GM19468 (cell line): Measurements from ENCODE around the gene TIAM1.

ENCODE experiments used
- ATAC-seq: cut with Tn5 transposase; IDR thresholded peaks from one replicate; pipeline ENCODE4 v1.9.1; 2021; ENCODE audit warnings: mild to moderate bottlenecking, moderate library complexity, moderate number of reproducible peaks; ENCODE audit not compliant: unreplicated experiment; ENCODE audit errors: extremely low read depth

Gene TIAM1

DNA sequence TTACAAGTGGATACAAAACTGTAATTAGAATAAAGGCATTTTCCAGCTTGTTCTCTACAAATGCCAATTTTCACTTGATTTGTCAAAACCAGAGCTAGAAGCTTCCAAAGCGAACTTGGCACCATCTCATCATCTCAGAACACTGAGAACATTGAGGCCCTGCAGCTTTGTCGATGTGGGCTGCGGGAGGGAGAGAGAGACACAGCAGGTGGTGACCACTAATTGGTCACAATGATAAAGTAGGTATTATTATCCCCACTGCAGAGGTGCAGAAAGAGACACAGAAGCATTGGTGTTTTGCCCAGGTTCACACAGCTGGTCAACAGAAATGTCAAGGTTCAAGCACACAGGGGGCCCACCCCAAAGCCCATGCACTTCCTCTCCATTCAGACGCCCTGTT is 233.6 kb downstream of the TIAM1 start:
- ATAC-seq, result no peak

DNA sequence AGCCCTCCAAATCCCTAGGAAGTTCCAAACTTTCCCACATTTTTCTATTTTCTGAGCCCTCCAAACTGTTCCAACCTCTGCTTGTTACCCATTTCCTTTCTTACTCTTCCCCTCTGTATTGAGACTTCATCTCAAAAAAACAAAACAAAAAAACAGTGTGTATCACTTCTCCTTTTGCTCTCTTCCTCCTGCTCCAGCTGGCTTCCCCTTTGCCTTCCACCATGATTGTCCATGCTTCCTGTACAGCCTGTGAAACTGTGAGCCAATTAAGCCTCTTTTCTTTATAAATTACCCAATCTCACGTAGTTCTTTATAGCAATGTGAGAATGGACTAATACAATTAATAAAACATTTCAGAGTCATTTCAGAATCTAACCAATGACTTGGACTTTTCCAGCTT is 236.2 kb downstream of the TIAM1 start:
- ATAC-seq, result no peak

DNA sequence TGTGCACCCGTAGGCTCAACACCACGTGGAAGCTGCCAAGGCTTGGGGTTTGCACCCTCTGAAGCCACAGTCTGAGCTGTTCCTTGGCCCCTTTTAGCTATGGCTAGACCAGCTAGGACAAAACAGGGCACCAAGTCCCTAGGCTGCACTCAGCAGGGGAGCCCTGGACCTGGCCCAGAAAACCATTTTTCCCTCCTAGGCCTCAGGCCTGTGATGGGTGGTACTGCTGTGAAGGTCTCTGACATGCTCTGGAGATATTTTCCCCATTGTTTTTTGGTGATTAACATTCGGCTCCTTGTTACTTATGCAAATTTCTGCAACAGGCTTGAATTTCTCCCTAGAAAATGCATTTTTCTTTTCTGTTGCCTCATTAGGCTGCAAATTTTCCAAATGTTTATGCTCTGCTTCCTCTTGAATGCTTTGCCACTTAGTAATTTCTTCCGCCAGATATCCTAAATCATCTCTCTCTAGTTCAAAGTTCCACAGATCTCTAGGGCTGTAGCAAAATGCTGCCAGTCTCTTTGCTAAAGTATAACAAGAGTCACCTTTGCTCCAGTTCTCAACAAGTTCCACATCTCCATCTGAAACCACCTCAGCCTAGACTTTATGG is 236.8 kb downstream of the TIAM1 start:
- ATAC-seq, result no peak

DNA sequence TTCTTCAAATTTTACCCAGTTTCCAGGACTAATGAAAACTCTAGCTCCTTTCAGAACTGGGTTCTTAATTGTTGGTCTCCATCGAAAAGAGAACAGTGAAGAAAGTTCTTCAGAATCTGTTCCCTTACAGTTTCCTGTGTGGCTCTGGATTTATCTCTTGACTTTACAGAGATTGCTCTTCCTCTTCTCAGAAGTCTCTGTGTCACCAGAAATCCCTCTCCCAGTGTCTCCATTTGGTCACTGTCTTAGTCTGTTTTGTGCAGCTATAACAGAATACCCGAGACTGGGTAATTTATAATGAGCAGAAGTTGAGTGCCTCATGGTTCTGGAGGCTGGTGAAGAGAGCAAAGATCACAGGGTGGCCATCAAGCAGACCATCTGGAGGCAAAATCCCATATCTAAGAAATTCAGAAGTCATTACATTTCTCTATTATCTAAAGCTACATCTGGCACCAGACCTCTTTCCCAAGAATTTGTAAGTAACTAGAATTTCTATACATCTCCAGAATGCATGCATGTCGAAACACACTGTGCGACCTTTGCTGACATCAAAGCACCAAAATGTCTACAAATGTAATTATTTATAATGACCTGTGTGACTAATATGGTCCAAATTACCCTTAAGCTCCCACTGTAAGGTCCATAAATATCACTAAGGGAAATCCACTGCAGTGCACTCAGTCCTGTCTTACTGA is 240.3 kb downstream of the TIAM1 start:
- no peak for ATAC-seq

DNA sequence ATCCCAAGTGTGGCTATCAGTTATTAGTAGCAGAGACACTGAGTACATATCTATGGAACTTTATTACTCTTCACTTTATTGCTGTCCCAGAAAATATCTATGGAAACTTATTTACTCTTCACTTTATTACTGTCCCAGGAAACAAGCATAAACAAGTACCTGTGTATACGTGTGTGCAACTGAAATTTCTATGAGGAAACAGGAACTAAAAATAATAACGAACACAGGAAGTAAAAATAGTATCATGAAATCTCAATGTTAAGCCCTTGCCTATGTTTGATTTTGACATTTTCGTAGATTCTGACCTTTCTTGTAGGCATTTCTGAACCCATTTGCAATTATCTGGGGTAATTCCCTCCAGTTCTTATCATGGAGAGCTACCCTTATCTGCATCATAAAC is 240.9 kb downstream of the TIAM1 start:
- ATAC-seq, result no peak

DNA sequence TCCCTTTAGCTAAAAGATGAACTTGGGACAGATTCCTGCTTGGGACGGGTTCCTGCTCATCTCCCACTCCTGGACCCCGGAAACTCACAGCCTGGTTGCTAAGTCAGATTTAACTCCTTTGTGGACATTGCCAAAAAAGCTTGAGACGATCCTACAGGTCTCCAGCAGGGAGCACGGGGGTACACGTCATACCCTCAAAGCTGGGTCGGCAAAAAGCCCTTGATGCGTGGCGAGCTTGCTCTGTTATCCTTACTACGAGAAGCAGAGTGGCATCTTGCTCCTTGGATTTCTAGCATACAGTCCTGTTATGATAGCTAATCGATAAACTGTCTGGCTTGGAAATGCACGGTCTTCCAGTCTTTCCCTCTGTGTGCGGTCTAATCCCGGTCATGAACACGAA is 244.9 kb downstream of the TIAM1 start:
- no peak for ATAC-seq

DNA sequence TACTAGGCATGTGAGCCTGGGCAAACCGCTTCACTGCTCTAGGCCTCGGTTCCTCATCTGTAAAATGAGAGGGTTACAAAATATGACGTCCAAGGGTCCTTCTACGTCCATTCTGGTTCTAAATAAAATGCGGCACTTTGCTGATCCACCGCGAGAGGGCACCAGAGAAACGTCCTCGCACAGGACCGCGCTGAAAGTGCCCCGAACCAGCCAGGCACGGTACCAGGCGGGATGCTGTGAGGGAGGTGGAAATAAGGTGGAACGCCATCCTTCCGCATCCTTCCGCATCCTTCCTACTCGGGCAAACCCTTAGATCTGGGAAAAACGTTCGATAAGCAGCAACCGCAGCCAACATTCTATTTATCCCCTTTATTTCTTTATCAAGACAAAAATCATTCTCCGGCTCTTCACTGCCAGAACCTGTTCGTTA is 245.5 kb downstream of the TIAM1 start:
- ATAC-seq, result no peak

DNA sequence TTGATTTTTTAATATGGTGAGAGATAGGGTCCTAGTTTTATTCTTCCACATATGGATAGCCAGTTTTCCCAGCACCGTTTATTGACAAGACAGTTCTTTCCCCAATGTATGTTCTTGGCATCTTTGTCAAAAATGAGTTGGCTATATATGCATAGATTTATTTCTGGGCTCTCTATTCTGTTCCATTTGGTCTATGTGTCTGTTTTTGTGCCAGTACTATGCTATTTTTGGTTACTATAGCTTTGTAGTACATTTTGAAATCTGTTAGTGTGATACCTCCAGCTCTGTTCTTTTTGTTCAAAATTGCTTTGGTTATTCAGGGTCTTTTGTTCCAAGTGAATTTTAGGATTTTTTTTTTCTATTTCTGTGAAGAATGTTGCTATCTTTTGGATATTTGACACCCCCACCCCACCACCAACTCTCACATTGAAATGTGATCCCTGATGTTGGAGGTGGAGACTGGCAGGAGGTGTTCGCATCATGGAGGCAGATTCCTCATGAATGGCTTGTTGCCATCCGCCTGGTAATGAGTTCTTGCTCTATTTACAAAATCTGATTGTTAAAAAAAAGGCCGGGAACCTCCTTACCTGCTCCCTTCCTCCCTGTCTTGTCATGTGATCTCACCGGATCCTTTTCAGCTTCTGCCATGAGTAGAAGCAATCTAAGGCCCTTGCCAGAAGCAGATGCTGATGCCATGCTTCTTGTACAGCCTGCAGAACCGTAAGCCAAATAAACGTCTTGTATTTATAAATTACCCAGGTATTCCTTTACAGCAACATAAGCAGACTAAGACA is 251.0 kb downstream of the TIAM1 start:
- ATAC-seq, result no peak

DNA sequence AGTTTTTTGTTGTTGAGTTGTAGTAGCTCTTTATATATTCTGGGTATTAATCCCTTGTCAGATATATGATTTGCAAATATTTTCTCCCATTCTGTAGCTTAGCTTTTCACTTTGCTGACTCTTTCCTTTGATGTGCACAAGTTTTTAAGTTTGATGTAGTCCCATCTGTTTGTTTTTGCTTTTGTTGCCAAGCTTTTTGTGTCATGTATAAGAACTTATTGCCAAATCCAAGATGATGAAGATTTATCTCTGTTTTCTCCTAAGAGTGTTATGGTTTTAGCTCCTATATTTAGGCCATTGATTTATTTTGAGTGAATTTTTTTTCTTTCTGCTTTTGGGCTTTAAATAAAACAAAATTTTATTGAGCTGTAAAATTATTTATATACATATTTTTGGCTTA is 253.7 kb downstream of the TIAM1 start:
- ATAC-seq, result no peak

DNA sequence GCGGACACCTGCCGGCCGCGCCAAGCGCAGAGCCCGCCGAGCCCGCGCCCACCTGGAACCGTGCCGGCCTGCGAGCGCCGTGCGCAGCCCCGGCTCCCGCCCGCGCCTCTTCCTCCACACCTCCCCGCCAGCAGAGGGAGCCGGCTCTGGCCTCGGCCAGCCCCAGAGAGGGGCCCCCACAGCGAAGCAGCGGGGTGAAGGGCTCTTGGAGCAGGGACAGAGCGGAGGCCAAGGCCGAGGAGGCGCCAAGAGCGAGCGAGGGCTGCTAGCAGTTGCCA is 255.6 kb downstream of the TIAM1 start:
- no peak for ATAC-seq

DNA sequence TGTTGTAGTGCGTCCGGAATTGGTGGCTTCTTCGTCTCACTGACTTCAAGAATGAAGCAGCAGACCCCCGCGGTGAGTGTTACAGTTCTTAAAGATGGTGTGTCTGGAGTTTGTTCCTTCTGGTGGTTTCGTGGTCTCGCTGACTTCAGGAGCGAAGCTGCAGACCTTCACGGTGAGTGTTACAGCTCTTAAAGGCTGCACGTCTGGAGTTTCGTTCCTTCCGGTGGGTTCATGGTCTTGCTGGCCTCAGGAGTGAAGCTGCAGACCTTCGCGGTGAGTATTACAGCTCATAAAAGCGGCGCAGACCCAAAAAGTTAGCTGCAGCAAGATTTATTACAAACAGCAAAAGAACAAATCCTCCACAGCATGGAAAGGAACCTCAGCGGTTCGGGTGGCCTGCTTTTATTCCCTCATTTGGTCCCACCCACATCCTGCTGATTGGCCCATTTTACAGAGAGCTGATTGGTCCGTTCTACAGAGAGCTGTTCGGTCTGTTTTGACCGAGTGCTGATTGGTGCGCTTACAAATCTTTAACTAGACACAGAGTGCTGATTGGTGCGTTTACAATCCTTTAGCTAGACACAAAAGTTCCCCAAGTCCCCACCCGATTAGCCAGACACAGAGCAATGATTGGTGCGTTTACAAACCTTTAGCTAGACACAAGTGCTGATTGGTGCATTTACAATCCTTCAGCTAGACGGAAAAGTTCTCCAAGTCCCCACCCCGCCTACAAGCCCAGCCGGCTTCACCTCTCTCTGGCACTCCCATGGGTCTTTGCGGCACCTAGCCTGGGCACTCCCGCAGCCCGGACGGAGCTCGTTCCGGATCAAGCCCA is 256.2 kb downstream of the TIAM1 start:
- ATAC-seq, result no peak

DNA sequence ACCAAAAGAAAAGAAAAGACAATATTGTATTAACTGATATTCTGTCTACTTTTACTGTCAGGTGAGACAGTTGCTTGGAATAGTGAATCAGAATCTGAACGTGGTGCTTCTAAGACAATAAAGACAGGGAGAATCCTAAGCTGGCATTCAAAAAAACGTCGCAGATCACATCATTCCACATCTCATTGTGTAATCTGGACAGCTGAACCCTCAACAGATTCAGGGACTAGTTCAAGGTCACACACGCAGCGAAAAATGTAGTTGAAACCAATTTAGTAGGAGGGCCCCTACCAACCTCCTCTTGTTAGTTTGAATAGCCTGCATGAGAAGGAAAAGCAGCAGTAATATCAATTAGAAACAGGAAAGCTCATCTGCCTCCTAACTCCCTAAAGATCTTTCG is 259.4 kb downstream of the TIAM1 start:
- no peak for ATAC-seq

DNA sequence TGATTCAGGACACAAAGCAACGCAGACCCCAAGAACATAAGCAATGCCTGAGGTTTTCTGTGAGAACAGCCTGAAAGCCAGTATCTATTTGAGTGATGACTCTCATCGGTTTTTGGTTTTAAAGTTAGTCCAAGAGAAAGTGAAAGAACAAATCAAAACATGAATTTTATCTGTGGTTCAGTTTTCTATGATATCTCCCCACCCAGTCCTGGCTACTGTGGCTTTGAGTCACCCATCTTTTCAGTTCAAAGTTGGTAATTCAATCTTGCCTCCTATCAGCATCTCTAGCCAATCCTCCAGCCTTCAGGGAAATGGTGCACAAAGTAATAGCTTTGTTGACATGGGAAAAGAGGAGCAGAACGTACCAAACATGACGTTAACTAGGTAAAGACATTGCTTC is 265.3 kb downstream of the TIAM1 start:
- ATAC-seq, result peak; percentile 60

DNA sequence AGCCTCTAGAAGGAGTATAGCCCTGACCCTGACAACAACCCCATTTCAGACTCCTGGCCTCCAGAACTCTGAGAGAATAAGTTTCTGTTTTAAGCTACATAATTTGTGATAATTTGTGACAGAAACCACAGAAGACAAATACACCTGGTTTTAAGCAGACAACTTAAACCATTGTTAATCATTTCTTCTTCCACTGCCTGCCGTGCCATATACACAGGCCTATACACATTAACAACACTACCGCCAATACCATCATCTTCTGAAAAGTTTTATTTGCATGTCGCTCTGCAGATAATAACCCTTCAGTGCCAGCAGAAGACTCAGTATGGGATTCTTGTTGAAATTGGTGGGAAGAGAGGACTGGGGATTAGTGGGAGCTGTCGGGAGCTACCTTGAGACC is 265.8 kb downstream of the TIAM1 start:
- no peak for ATAC-seq

DNA sequence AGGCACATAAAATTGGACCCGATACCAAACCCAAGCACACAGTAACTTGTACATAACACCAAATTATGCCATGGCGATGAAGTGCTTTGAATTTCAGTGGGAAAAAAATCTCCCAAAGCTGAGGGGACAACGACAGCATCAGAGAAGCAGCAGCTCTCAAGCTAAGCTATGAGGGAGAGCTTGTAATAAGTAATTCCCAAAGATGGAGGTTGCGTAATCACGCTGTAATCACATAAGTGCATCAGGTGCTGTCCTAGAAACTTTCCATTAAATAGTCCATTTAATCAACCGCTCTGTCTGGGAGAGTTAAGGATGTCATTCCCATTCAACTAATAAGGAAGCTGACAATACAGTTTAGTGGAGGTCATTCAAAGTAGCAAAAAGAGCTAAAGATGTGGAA is 268.2 kb downstream of the TIAM1 start:
- ATAC-seq, result no peak

DNA sequence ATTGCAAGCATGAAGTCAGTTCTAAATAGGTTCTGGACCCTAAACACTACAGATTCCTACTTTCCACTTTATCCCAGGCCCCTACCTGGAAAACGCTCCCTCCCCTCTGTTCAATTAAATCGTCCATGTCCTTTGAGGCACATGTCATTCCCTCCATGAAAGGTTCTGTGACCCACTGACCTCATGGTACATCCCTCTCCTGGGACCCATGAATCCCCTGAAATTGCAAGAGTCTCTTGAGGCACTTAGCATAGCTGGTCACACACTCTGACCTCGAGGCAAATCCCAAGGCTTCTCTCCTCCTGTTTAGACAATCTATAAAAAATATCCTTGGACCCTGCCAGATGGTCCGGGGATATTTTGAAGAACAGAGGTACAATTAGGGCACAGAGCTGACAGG is 271.5 kb downstream of the TIAM1 start:
- no peak for ATAC-seq
